ENCODE measurements around the gene GSDME. TPM values are rescaled to one million over a fixed set of nuclear protein-coding genes. Genes with fewer than 3 reads are reported as not detected.

Gene GSDME
- total RNA-seq, 1 experiment from 2014 or later = 7.6 TPM

DNA sequence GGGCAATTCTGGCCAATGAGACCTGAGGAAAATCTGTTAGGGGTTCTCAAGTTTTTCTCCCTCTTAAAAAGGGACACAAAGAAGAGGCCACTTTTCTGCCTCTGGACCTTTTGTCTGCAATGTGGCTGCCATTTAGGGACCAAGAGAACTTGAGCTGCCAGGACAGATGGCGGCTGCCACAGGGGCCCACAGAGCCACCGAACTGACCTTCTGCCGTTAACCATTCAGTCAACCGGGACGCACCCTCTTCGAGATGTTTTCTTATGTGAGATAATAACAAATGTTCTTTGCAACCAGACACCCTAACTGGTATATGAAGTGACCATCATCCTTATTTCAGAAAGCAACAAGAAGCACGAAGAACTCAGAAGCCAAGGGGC, 29.2 kb downstream of the GSDME start (continued):
- TF ChIP-seq, protein P1, sequence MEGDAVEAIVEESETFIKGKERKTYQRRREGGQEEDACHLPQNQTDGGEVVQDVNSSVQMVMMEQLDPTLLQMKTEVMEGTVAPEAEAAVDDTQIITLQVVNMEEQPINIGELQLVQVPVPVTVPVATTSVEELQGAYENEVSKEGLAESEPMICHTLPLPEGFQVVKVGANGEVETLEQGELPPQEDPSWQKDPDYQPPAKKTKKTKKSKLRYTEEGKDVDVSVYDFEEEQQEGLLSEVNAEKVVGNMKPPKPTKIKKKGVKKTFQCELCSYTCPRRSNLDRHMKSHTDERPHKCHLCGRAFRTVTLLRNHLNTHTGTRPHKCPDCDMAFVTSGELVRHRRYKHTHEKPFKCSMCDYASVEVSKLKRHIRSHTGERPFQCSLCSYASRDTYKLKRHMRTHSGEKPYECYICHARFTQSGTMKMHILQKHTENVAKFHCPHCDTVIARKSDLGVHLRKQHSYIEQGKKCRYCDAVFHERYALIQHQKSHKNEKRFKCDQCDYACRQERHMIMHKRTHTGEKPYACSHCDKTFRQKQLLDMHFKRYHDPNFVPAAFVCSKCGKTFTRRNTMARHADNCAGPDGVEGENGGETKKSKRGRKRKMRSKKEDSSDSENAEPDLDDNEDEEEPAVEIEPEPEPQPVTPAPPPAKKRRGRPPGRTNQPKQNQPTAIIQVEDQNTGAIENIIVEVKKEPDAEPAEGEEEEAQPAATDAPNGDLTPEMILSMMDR (IDR thresholded peaks at IDR 0.05 in 2 of 3, conservative IDR thresholded peaks at IDR 0.05 in 1 of 3; ENCODE audit: borderline replicate concordance in 1 of 3, insufficient read depth in 1 of 3, low read depth in 2 of 3, low read length in 2 of 3) = no peak
- no peak for TF ChIP-seq EZH2phosphoT487 (IDR thresholded peaks at IDR 0.05; ENCODE audit: borderline replicate concordance)
- TF ChIP-seq, protein P2, sequence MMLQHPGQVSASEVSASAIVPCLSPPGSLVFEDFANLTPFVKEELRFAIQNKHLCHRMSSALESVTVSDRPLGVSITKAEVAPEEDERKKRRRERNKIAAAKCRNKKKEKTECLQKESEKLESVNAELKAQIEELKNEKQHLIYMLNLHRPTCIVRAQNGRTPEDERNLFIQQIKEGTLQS (IDR thresholded peaks at IDR 0.05) = no peak

DNA sequence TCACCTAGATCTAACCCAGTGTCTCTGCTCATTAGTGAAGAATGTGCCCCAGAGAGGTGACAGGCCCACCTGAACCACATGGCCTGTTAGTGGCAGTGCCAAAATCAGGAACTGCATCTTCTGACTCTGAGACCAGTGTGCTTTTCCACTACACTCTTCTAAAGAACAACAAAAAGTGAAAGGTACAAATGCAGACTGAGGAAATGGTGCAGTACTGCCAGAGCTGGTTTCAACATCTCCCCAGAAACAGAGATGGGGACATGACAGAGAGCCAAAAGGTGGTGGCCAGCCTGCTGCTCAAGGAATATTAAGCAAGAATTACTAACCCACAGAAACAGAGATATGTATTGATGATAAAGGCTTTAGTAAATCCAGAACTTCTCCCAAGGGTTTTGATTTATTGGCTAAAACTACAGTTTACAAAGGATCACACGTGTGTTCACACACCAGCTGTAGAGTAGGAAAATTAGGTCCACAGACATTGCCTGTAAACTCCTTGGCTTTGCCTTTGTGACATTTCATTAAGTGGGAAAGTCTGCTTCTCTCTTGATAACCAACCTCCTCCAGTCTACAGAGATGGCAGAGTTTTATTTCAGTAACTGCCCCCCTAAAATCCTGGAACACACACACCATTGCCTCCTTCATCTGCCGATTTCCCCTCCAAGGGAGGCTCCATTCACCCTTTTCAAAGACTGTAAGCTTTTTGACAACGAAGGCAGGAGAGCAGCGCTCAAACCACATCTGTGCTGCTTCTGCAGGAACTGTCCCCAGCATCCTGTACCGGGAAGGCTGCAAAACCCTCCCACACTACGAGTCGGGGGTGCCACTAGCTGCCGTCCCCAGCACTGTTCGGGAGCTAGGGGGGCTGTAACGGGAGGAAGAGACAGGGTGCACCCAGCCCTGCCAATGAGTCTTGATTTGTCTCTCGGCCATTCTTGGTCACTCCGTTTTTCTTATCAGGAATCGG, 29.8 kb downstream of the GSDME start:
- CTCF ChIA-PET = no interaction called here
- H3K27ac ChIP-seq (ENCODE audit: low read depth, low read length) = no peak overlapping the region
- TF ChIP-seq, protein P3, sequence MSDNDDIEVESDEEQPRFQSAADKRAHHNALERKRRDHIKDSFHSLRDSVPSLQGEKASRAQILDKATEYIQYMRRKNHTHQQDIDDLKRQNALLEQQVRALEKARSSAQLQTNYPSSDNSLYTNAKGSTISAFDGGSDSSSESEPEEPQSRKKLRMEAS (IDR thresholded peaks at IDR 0.05) = no peak
- TF ChIP-seq ZFX (IDR thresholded peaks at IDR 0.05) (no peak), TCF7L2 (IDR thresholded peaks at IDR 0.05; ENCODE audit: borderline replicate concordance, extremely low read depth, insufficient read depth, insufficient read length) (no peak), YY1 (IDR thresholded peaks at IDR 0.05; ENCODE audit: extremely low read depth, insufficient replicate concordance, low read depth, low read length) (no peak), EZH2phosphoT487 (IDR thresholded peaks at IDR 0.05; ENCODE audit: borderline replicate concordance) (no peak), ZNF274 (IDR thresholded peaks at IDR 0.05; ENCODE audit: low read depth, low read length) (no peak), EZH2 (IDR thresholded peaks at IDR 0.05) (no peak), POLR2AphosphoS5 (IDR thresholded peaks at IDR 0.05; ENCODE audit: low read depth, low read length) (no peak), SP1 (IDR thresholded peaks at IDR 0.05; ENCODE audit: low read depth) (no peak), CEBPB (IDR thresholded peaks at IDR 0.05; ENCODE audit: low read depth) (no peak), CBX3 (IDR thresholded peaks at IDR 0.05; ENCODE audit: low read depth) (no peak)
- TF ChIP-seq, protein P4, sequence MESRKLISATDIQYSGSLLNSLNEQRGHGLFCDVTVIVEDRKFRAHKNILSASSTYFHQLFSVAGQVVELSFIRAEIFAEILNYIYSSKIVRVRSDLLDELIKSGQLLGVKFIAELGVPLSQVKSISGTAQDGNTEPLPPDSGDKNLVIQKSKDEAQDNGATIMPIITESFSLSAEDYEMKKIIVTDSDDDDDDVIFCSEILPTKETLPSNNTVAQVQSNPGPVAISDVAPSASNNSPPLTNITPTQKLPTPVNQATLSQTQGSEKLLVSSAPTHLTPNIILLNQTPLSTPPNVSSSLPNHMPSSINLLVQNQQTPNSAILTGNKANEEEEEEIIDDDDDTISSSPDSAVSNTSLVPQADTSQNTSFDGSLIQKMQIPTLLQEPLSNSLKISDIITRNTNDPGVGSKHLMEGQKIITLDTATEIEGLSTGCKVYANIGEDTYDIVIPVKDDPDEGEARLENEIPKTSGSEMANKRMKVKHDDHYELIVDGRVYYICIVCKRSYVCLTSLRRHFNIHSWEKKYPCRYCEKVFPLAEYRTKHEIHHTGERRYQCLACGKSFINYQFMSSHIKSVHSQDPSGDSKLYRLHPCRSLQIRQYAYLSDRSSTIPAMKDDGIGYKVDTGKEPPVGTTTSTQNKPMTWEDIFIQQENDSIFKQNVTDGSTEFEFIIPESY (IDR thresholded peaks at IDR 0.05; ENCODE audit: extremely low read depth, insufficient replicate concordance, low read length) = no peak
- TF ChIP-seq, protein P1 (IDR thresholded peaks at IDR 0.05 in 2 of 3, conservative IDR thresholded peaks at IDR 0.05 in 1 of 3; ENCODE audit: borderline replicate concordance in 1 of 3, insufficient read depth in 1 of 3, low read depth in 2 of 3, low read length in 2 of 3) = no peak

More for the DNA sequence above, 29.8 kb downstream of the GSDME start:
- BruUV-seq (replicated peaks) = no TSS peak
- no peak for DNase-seq (ENCODE audit: low read depth, low spot score)
- H3K79me2 ChIP-seq (ENCODE audit: insufficient read depth, low read length) = no peaks in the 10 kb centered on the region
- peaks cover 0 to 1% of the 10 kb centered on the region in 2 experiments; a peak in 1 of 4 replicates for H3K4me1 ChIP-seq (ENCODE audit: control insufficient read depth in 1 of 2, insufficient read depth in 2 of 2, low read length in 2 of 2)
- H3K4me3 ChIP-seq (replicated peaks in 1 of 2; ENCODE audit: low read depth in 1 of 2, low read length in 2 of 2) = no peak overlapping the region
- no peaks in the 10 kb centered on the region for H3K9me3 ChIP-seq (ENCODE audit: control insufficient read depth in 1 of 2, insufficient read depth in 1 of 2, low read depth in 1 of 2, low read length in 2 of 2)
- H3K9ac ChIP-seq (ENCODE audit: low read length) = no peak overlapping the region
- no peaks in the 10 kb centered on the region for H3K9me2 ChIP-seq (ENCODE audit: insufficient read depth)
- ChIA-PET POLR2A (no interaction called here), RAD21 (ENCODE audit: low non-redundant PET in 1 of 2, low total read pairs in 2 of 2, uncharacterized antibody in 2 of 2, unreplicated experiment in 2 of 2) (no interaction called here)
- intact Hi-C loops (cut with micrococcal nuclease) = loop anchor here (10.0 kb wide), 1 partner anchor 433 kb away; no protein-coding TSS in a partner anchor
- no peak for ATAC-seq
- H2AFZ ChIP-seq (ENCODE audit: low read depth, low read length, poor library complexity, severe bottlenecking) = no peak overlapping the region
- H4K20me1 ChIP-seq (ENCODE audit: insufficient read depth) = no peaks in the 10 kb centered on the region
- H3K27me3 ChIP-seq (ENCODE audit: insufficient read depth, low read length) = no peaks in the 10 kb centered on the region
- no peaks in the 10 kb centered on the region for H3K36me3 ChIP-seq (ENCODE audit: control insufficient read depth in 1 of 2, insufficient read depth in 2 of 2, low read length in 2 of 2)
- no peak overlapping the region for H3K4me2 ChIP-seq (ENCODE audit: low read length)
